Osteoblast (primary cell): ENCODE data around the gene ACOT7. TPM values are rescaled to one million over a fixed set of nuclear protein-coding genes. Genes with fewer than 3 reads are reported as not detected.

ENCODE experiments used
- DNase-seq: peaks from one replicate; pipeline ENCODE4 v3.0.0; 2011; ENCODE audit warnings: low spot score, mixed read lengths; ENCODE audit not compliant: insufficient read length; ENCODE audit errors: missing footprints
- H2AFZ ChIP-seq: 2 replicates; pipeline ENCODE4 v1.6.0; 2011; ENCODE audit warnings: mild to moderate bottlenecking, low read length
- H3K27ac ChIP-seq: 2 replicates; pipeline ENCODE4 v1.5.1; 2011; ENCODE audit warnings: mild to moderate bottlenecking, low read depth, low read length, moderate library complexity
- H3K27me3 ChIP-seq: 2 replicates; pipeline ENCODE4 v1.6.0; 2012; ENCODE audit warnings: mild to moderate bottlenecking, control low read depth, inconsistent platforms, low read length, moderate library complexity; ENCODE audit not compliant: insufficient read depth
- H3K36me3 ChIP-seq: 2 replicates; pipeline ENCODE4 v1.5.1; 2011; ENCODE audit warnings: mild to moderate bottlenecking, low read length, control low read depth, moderate library complexity; ENCODE audit not compliant: insufficient read depth
- H3K4me1 ChIP-seq: 2 replicates; pipeline ENCODE4 v1.5.1; 2011; ENCODE audit warnings: mild to moderate bottlenecking, low read length, control low read depth, moderate library complexity; ENCODE audit not compliant: insufficient read depth
- H3K4me2 ChIP-seq: 2 replicates; pipeline ENCODE4 v1.6.0; 2011; ENCODE audit warnings: mild to moderate bottlenecking, low read length; ENCODE audit not compliant: insufficient read depth
- H3K4me3 ChIP-seq: fragments of 200-600 bp; sonication (generic); 3 replicates; pipeline ENCODE4 v1.5.1; 2012; ENCODE audit warnings: mild to moderate bottlenecking, low read length, inconsistent platforms; ENCODE audit not compliant: insufficient read depth
- H3K79me2 ChIP-seq: 2 replicates; pipeline ENCODE4 v1.6.0; 2012; ENCODE audit warnings: mild to moderate bottlenecking, low read length, control low read depth, inconsistent platforms; ENCODE audit not compliant: insufficient read depth
- H3K9me3 ChIP-seq: 2 replicates; pipeline ENCODE4 v1.5.1; 2011; ENCODE audit warnings: low read depth, low read length, control low read depth
- H4K20me1 ChIP-seq: 2 replicates; pipeline ENCODE4 v1.6.0; 2012; ENCODE audit warnings: mild to moderate bottlenecking, low read length, control low read depth; ENCODE audit not compliant: insufficient read depth
- total RNA-seq: library from RNA; depleted of rRNA; stranded (reverse); fragments of >200 nt; gene quantifications from 2 replicates; pipeline ENCODE4 v1.2.3, GENCODE V29; 2012
- TF ChIP-seq, protein P1 (sequence below): IDR thresholded peaks from 2 replicates; pipeline ENCODE4 v1.5.1; 2011; ENCODE audit warnings: mild to moderate bottlenecking, low read depth, low read length, moderate library complexity; ENCODE audit errors: extremely low read depth

Gene ACOT7
- total RNA-seq, 1 donor = 10.9 TPM

DNA sequence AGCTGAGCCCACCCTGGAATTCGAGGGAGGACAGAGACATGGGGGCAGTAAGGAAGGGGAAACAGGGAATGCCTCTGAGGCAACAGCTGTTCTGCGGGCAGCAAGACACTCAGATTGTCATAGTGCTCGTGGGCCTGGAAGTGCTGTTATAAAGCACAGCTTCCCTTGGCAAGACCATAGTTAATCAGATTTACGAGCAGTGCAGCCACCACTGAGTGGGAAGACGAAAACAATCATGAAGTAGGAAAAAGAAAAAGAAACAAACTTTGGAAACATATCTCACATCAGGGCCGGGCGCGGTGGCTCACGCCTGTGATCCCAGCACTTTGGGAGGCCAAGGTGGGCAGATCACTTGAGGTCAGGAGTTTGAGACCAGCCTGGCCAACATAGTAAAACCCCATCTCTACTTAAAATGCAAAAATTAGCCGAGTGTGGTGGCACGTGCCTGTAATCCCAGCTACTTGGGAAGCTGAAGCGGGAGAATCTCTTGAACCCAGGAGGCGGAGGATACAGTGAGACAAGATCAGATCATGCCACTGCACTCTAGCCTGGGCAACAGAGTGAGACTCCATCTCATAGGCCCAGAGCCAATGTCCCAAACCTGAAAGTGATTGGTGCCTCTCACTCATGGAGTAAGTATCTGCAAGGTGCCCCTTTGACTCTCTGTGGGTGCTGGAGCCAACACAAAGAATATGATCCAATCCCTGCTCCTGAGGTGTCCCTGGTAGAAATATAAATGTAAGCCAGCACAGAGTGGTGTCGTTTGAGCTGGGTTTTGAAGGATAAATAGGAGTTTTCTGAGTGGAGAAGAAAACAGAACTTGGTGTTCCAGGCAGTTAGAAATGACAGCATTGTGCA is 77.1 kb downstream of the ACOT7 start:
- Histone ChIP-seq H3K4me1 (no peaks in the 10 kb centered on the region), H3K4me3 (no peak overlapping the region), H3K9me3 (no peaks in the 10 kb centered on the region), H4K20me1 (no peaks in the 10 kb centered on the region), H3K27ac (no peak overlapping the region), H3K4me2 (no peak overlapping the region), H3K36me3 (peaks cover 4% of the 10 kb centered on the region), H2AFZ (no peak overlapping the region), H3K79me2 (no peaks in the 10 kb centered on the region), H3K27me3 (no peaks in the 10 kb centered on the region)
- TF ChIP-seq, protein P1, sequence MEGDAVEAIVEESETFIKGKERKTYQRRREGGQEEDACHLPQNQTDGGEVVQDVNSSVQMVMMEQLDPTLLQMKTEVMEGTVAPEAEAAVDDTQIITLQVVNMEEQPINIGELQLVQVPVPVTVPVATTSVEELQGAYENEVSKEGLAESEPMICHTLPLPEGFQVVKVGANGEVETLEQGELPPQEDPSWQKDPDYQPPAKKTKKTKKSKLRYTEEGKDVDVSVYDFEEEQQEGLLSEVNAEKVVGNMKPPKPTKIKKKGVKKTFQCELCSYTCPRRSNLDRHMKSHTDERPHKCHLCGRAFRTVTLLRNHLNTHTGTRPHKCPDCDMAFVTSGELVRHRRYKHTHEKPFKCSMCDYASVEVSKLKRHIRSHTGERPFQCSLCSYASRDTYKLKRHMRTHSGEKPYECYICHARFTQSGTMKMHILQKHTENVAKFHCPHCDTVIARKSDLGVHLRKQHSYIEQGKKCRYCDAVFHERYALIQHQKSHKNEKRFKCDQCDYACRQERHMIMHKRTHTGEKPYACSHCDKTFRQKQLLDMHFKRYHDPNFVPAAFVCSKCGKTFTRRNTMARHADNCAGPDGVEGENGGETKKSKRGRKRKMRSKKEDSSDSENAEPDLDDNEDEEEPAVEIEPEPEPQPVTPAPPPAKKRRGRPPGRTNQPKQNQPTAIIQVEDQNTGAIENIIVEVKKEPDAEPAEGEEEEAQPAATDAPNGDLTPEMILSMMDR = no peak
- DNase-seq = no peak

DNA sequence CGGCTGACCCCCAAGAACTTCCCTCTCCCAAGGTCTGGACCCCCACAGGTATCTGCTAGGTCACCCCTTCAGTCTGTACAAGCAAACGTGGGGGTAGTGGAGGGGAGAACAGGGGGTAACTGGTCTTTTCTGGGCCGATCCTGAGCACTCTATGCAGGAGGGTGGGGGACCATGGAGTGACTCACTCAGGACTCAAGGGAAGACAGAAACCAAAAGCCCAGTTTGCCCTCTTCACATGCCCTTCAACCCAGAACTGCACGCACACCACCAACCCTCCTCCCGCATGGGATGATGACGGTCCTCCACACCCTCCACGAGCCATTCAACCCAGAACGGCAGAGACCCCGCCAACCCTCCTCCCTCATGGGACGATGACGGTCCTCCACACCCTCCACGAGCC is 79.1 kb downstream of the ACOT7 start:
- no peaks in the 10 kb centered on the region for H3K79me2 ChIP-seq
- DNase-seq = no peak
- no peaks in the 10 kb centered on the region for H3K4me1 ChIP-seq
- TF ChIP-seq, protein P1 = no peak
- H4K20me1 ChIP-seq = no peaks in the 10 kb centered on the region
- H3K4me2 ChIP-seq = no peak overlapping the region
- no peaks in the 10 kb centered on the region for H3K9me3 ChIP-seq
- H3K27ac ChIP-seq = no peak overlapping the region
- H3K36me3 ChIP-seq = peaks cover 4% of the 10 kb centered on the region
- H3K27me3 ChIP-seq = no peaks in the 10 kb centered on the region
- no peak overlapping the region for H2AFZ ChIP-seq
- H3K4me3 ChIP-seq = no peak overlapping the region

DNA sequence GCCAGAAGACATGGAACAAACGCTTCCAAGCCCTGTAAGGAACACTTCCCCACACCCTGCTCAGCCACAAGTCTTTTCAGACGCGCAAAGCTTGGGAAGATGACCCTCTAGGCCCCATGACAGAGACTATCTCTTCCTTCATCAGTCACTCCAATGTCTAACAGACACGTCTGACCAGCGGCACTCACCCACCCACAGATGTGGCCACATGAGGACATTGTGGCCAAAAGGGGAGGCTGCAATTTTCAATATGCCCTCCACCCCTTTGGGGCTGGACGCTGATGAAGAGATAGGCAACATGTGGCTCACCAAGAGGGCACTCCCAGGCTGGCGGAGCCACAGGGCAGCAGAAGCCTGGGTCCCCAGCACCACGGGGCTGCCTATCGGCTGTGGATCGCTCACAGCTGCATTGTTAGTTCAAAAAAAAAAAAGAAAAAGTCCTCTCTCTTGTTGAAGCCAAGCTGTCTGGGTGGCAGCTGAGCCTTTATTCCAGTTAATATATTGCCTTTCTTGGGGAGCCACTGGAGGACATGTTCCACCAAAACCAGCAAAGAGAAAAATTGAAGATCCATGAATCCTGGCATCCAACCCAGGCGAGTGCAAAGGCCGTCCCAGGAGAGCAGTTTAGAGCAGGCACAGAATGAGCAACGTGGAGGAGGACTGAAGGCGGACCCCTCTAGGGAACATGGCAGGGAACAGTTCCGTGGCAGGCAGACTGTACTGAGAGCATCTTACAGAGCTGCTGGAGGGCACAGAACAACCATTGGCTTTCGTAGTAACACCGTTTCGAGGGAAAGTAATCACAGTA is 80.0 kb downstream of the ACOT7 start:
- peaks cover 4% of the 10 kb centered on the region for H3K36me3 ChIP-seq
- H3K79me2 ChIP-seq = no peaks in the 10 kb centered on the region
- no peak overlapping the region for H3K4me2 ChIP-seq
- DNase-seq = no peak
- H3K9me3 ChIP-seq = no peaks in the 10 kb centered on the region
- H3K4me1 ChIP-seq = no peaks in the 10 kb centered on the region
- no peak overlapping the region for H2AFZ ChIP-seq
- no peaks in the 10 kb centered on the region for H3K27me3 ChIP-seq
- TF ChIP-seq, protein P1 = no peak
- peaks cover 2% of the 10 kb centered on the region for H4K20me1 ChIP-seq
- H3K4me3 ChIP-seq = no peak overlapping the region
- H3K27ac ChIP-seq = no peak overlapping the region
